Trophoblast cell (in vitro differentiated cells and primary cell): ENCODE data around the gene SPTLC2.

Experiments used
- DNase-seq, 2 donors: peaks; one replicate each; pipeline ENCODE4 v3.0.0-alpha.2; 2016
- H2AFZ ChIP-seq: 2 replicates; pipeline ENCODE4 v1.6.1; 2013; ENCODE audit warnings: low read length, moderate library complexity, mild to moderate bottlenecking; ENCODE audit not compliant: insufficient read depth, poor library complexity
- H2AK5ac ChIP-seq: 2 replicates; pipeline ENCODE4 v1.6.1; 2013; ENCODE audit warnings: mild to moderate bottlenecking, low read length
- H2BK120ac ChIP-seq: 2 replicates; pipeline ENCODE4 v1.6.1; 2013; ENCODE audit warnings: low read length, mild to moderate bottlenecking, moderate library complexity; ENCODE audit not compliant: insufficient read depth, poor library complexity
- H2BK12ac ChIP-seq: 2 replicates; pipeline ENCODE4 v1.6.1; 2013; ENCODE audit warnings: mild to moderate bottlenecking, low read length, moderate library complexity
- H2BK5ac ChIP-seq: 2 replicates; pipeline ENCODE4 v1.6.1; 2013; ENCODE audit warnings: low read length, low read depth, moderate library complexity, mild to moderate bottlenecking; ENCODE audit not compliant: poor library complexity
- H3K14ac ChIP-seq: 2 replicates; pipeline ENCODE4 v1.6.1; 2013; ENCODE audit warnings: mild to moderate bottlenecking, low read length
- H3K18ac ChIP-seq: 2 replicates; pipeline ENCODE4 v1.6.1; 2013; ENCODE audit warnings: mild to moderate bottlenecking, low read length
- H3K23ac ChIP-seq: 2 replicates; pipeline ENCODE4 v1.6.1; 2013; ENCODE audit warnings: low read length
- H3K27ac ChIP-seq: 2 replicates; pipeline ENCODE4 v1.5.1; 2013; ENCODE audit warnings: low read depth, mild to moderate bottlenecking, inconsistent platforms, low read length, moderate library complexity
- H3K27me3 ChIP-seq: 2 replicates; pipeline ENCODE4 v1.6.1; 2013; ENCODE audit warnings: inconsistent platforms, mild to moderate bottlenecking, low read length, moderate library complexity; ENCODE audit not compliant: insufficient read depth
- H3K36me3 ChIP-seq, 2 experiments: 1 replicate in 1 of 2; 2 replicates in 1 of 2; pipeline ENCODE4 v1.6.1; 2013; ENCODE audit warnings: low read length in 2 of 2, mild to moderate bottlenecking in 2 of 2, moderate library complexity in 1 of 2; ENCODE audit not compliant: insufficient read depth in 2 of 2, control insufficient read depth in 1 of 2
- H3K4ac ChIP-seq: 2 replicates; pipeline ENCODE4 v1.6.1; 2013; ENCODE audit warnings: low read depth, mild to moderate bottlenecking, low read length, moderate library complexity
- H3K4me1 ChIP-seq, 2 experiments: 1 replicate in 1 of 2; 2 replicates in 1 of 2; pipeline ENCODE4 v1.6.1; 2013; ENCODE audit warnings: low read length in 2 of 2, mild to moderate bottlenecking in 2 of 2, moderate library complexity in 1 of 2; ENCODE audit not compliant: insufficient read depth in 2 of 2, control insufficient read depth in 1 of 2
- H3K4me2 ChIP-seq: 2 replicates; pipeline ENCODE4 v1.6.1; 2013; ENCODE audit warnings: inconsistent platforms, mild to moderate bottlenecking, low read length, moderate library complexity
- H3K4me3 ChIP-seq: 2 replicates; pipeline ENCODE4 v1.5.1; 2013; ENCODE audit warnings: mild to moderate bottlenecking, low read depth, low read length, inconsistent platforms
- H3K79me1 ChIP-seq: one replicate; pipeline ENCODE4 v1.6.1; 2013; ENCODE audit warnings: low read length
- H3K79me2 ChIP-seq: 2 replicates; pipeline ENCODE4 v1.6.1; 2013; ENCODE audit warnings: low read length, mild to moderate bottlenecking; ENCODE audit not compliant: control insufficient read depth, insufficient read depth, poor library complexity
- H3K9ac ChIP-seq: 2 replicates; pipeline ENCODE4 v1.6.1; 2013; ENCODE audit warnings: mild to moderate bottlenecking, low read length
- H3K9me3 ChIP-seq: 2 replicates; pipeline ENCODE4 v1.6.1; 2013; ENCODE audit warnings: low read depth, mild to moderate bottlenecking, control low read depth, inconsistent platforms, low read length; ENCODE audit not compliant: insufficient read depth
- H4K12ac ChIP-seq: 2 replicates; pipeline ENCODE4 v1.6.1; 2013; ENCODE audit warnings: low read depth, mild to moderate bottlenecking, low read length, moderate library complexity
- H4K8ac ChIP-seq: 2 replicates; pipeline ENCODE4 v1.6.1; 2013; ENCODE audit warnings: low read depth, mild to moderate bottlenecking, low read length, moderate library complexity
- H4K91ac ChIP-seq: one replicate; pipeline ENCODE4 v1.6.1; 2013; ENCODE audit warnings: low read depth, mild to moderate bottlenecking, low read length, moderate library complexity
- WGBS: extraction: QIAGEN DNeasy Blood & Tissue Kit; methylation state at CpG from one replicate; pipeline ENCODE4 v1.1.7; 2013; ENCODE audit warnings: missing lambda C conversion rate; ENCODE audit not compliant: insufficient read length, insufficient coverage; ENCODE audit errors: extremely low coverage; 5-methylcytosine and 5-hydroxymethylcytosine counted together

The SPTLC2 gene

DNA sequence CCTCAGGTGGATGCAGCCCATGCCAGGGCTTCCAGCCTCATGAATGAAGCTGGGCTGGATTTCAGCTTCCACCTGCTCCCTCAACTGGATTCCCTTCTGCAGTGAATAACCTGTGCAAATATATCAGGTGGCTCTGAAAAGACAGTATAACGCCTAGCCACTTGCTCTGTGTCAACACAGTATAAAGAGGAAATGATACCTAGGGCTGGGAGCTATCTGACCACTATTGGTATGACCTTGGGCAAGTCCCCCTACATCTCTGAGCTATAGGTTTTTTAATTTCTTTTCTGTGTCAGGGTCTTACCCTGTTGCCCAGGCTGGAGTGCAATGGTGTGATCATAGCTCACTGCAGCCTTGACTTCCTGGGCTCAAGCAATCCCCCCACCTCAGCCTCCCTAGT is 137.6 kb downstream of the SPTLC2 start:
- peaks cover 0 to 4% of the 10 kb centered on the region in 2 experiments for H3K4me1 ChIP-seq
- no peak overlapping the region for H4K91ac ChIP-seq
- H2BK5ac ChIP-seq, result no peak overlapping the region
- H2BK12ac ChIP-seq, result no peak overlapping the region
- H3K18ac ChIP-seq, result no peak overlapping the region
- no peak overlapping the region for H3K4ac ChIP-seq
- H3K27ac ChIP-seq, result no peak overlapping the region
- no CpG with 5 or more reads among the region's 1 CpG for WGBS
- H3K14ac ChIP-seq, result no peak overlapping the region
- no peaks in the 10 kb centered on the region for H3K79me2 ChIP-seq
- no peaks in the 10 kb centered on the region for H3K36me3 ChIP-seq
- no peak overlapping the region for H2AFZ ChIP-seq
- no peak overlapping the region for H4K8ac ChIP-seq
- no peaks in the 10 kb centered on the region for H3K79me1 ChIP-seq
- DNase-seq, result no peak
- H3K27me3 ChIP-seq, result no peaks in the 10 kb centered on the region
- H2BK120ac ChIP-seq, result no peak overlapping the region
- H3K4me3 ChIP-seq, result no peak overlapping the region
- H3K9me3 ChIP-seq, result peaks cover 3% of the 10 kb centered on the region
- no peak overlapping the region for H3K4me2 ChIP-seq
- H3K23ac ChIP-seq, result no peak overlapping the region
- H3K9ac ChIP-seq, result no peak overlapping the region
- H4K12ac ChIP-seq, result no peak overlapping the region
- H2AK5ac ChIP-seq, result no peak overlapping the region

GRCh38 chr14:77478029-77478428 is 138.4 kb downstream of the SPTLC2 start:
- no peak overlapping the region for H2AK5ac ChIP-seq
- no peak overlapping the region for H3K14ac ChIP-seq
- H3K23ac ChIP-seq, result no peak overlapping the region
- H2BK5ac ChIP-seq, result no peak overlapping the region
- no peaks in the 10 kb centered on the region for H3K36me3 ChIP-seq
- H3K4me2 ChIP-seq, result no peak overlapping the region
- H3K27ac ChIP-seq, result no peak overlapping the region
- H3K18ac ChIP-seq, result no peak overlapping the region
- no peak overlapping the region for H2AFZ ChIP-seq
- H3K9me3 ChIP-seq, result peaks cover 3% of the 10 kb centered on the region
- no peak overlapping the region for H2BK120ac ChIP-seq
- H3K9ac ChIP-seq, result no peak overlapping the region
- no peaks in the 10 kb centered on the region for H3K27me3 ChIP-seq
- H3K79me2 ChIP-seq, result no peaks in the 10 kb centered on the region
- H4K12ac ChIP-seq, result no peak overlapping the region
- H4K91ac ChIP-seq, result no peak overlapping the region
- no peak overlapping the region for H3K4ac ChIP-seq
- WGBS, result no CpG with 5 or more reads among the region's 5 CpGs
- H3K79me1 ChIP-seq, result no peaks in the 10 kb centered on the region
- no peak overlapping the region for H3K4me3 ChIP-seq
- DNase-seq, result no peak
- H2BK12ac ChIP-seq, result no peak overlapping the region
- H4K8ac ChIP-seq, result no peak overlapping the region
- H3K4me1 ChIP-seq, result peaks cover 0 to 4% of the 10 kb centered on the region in 2 experiments

DNA sequence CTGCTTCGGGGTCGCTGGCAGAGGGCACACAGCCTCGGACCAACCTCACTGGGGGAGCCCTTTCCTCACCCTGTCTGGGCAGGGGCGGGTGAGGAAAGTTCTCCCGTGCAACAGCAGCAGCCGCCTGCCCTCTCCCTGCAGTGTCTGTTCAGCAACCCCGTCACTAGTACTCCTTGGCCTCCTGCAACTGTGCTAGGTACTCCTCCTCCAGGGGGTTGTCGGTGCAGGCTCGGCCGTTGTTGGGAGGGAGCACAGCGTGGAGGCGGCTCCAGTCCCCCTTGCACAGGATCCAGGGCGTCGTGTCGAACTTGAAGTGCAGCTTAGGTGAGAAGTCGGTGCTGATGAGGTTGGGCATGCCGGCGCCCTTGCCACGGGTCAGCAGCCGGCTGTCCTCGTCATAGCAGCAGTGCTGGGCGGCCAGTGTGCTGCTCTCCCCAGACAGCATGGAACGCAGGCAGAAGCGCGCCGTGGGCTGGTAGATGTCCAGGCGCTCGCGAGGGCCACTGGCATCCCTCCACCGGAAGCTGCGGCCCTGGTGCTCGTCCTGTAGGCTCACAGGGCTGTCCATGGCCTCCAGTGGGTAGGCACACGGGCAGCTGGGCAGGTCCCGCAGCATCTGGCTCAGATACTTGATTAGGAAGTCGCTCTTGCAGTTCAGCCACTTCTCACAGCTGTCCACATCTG is 140.9 kb downstream of the SPTLC2 start:
- H3K79me1 ChIP-seq, result no peaks in the 10 kb centered on the region
- H3K9me3 ChIP-seq, result peaks cover 3% of the 10 kb centered on the region
- no peak overlapping the region for H2BK120ac ChIP-seq
- H3K4me3 ChIP-seq, result no peak overlapping the region
- H3K4me1 ChIP-seq, result no peaks in the 10 kb centered on the region
- H3K4ac ChIP-seq, result no peak overlapping the region
- H3K23ac ChIP-seq, result no peak overlapping the region
- H3K18ac ChIP-seq, result no peak overlapping the region
- no peaks in the 10 kb centered on the region for H3K36me3 ChIP-seq
- H3K4me2 ChIP-seq, result no peak overlapping the region
- WGBS, result no CpG with 5 or more reads among the region's 35 CpGs
- H3K27ac ChIP-seq, result no peak overlapping the region
- H4K8ac ChIP-seq, result no peak overlapping the region
- no peak for DNase-seq
- no peak overlapping the region for H2AFZ ChIP-seq
- H4K12ac ChIP-seq, result no peak overlapping the region
- no peaks in the 10 kb centered on the region for H3K27me3 ChIP-seq
- H3K79me2 ChIP-seq, result no peaks in the 10 kb centered on the region
- H2BK5ac ChIP-seq, result no peak overlapping the region
- H2AK5ac ChIP-seq, result no peak overlapping the region
- H3K14ac ChIP-seq, result no peak overlapping the region
- no peak overlapping the region for H2BK12ac ChIP-seq
- no peak overlapping the region for H3K9ac ChIP-seq
- no peak overlapping the region for H4K91ac ChIP-seq

GRCh38 chr14:77474479-77475177 is 141.8 kb downstream of the SPTLC2 start:
- Histone ChIP-seq H4K8ac (no peak overlapping the region), H3K4me2 (no peak overlapping the region), H3K23ac (no peak overlapping the region), H3K4ac (no peak overlapping the region), H3K36me3 (peaks cover 0 to under 1% of the 10 kb centered on the region in 2 experiments), H3K9ac (no peak overlapping the region), H3K79me2 (no peaks in the 10 kb centered on the region), H3K27ac (no peak overlapping the region), H4K91ac (no peak overlapping the region), H3K79me1 (no peaks in the 10 kb centered on the region), H2AK5ac (no peak overlapping the region), H3K4me3 (no peak overlapping the region), H4K12ac (no peak overlapping the region), H2BK12ac (no peak overlapping the region), H3K18ac (no peak overlapping the region), H3K4me1 (no peaks in the 10 kb centered on the region), H2AFZ (no peak overlapping the region), H3K14ac (no peak overlapping the region), H2BK120ac (no peak overlapping the region), H3K27me3 (no peaks in the 10 kb centered on the region), H2BK5ac (no peak overlapping the region), H3K9me3 (peaks cover 3% of the 10 kb centered on the region)
- DNase-seq, result no peak
- no CpG with 5 or more reads among the region's 9 CpGs for WGBS
